HT1080 (cell line): ENCODE data around the gene LILRB4. TPM values are rescaled to one million over a fixed set of nuclear protein-coding genes. Genes with fewer than 3 reads are reported as not detected.
"Not testable (repeated sequence)": the region's sequence is repeated elsewhere in the genome, so short reads cannot be mapped to it uniquely, and the experiment has no call there.

Experiments used
- DNase-seq: peaks from one replicate; pipeline ENCODE4 v3.0.0-alpha.2; 2015; ENCODE audit warnings: low read depth
- polyA plus RNA-seq, 2 experiments: library from polyadenylated mRNA; depleted of rRNA; stranded (reverse); fragments of >200 nt; gene quantifications; 2 replicates each; pipeline ENCODE4 v1.2.3, GENCODE V29; 2015
- total RNA-seq: library from RNA; depleted of rRNA; stranded (reverse); fragments of >200 nt; shearing (Covaris generic); gene quantifications from 2 replicates; pipeline ENCODE4 v1.2.3, GENCODE V29; 2014; rRNA removed

Gene LILRB4
- total RNA-seq = not detected in 2 replicates
- polyA plus RNA-seq (2015; cell fraction: cytosol; rRNA removed) = not detected in 2 replicates
- polyA plus RNA-seq (2015; cell fraction: nucleus; rRNA removed) = 0.11 TPM in 1 of 2 replicates, not detected in the other

DNA sequence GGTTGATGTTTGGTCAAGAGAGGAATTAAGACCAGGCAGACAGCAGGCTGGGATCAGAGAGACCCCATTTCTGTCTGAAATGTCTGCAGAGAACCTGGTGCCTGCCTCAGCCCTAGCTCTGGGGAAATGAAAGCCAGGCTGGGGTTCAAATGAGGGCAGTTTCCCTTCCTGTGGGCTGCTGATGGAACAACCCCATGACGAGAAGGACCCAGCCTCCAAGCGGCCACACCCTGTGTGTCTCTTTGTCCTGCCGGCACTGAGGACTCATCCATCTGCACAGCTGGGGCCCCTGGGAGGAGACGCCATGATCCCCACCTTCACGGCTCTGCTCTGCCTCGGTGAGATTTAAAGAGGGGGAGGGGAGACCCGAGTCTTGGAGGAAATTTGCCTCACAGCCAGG lies at the start of gene LILRB4:
LILRB4 (plus strand) TSS at position 256 of the 400 bp plus-strand sequence; CDS start at position 305, 49 bp downstream.
- DNase-seq = no peak

DNA sequence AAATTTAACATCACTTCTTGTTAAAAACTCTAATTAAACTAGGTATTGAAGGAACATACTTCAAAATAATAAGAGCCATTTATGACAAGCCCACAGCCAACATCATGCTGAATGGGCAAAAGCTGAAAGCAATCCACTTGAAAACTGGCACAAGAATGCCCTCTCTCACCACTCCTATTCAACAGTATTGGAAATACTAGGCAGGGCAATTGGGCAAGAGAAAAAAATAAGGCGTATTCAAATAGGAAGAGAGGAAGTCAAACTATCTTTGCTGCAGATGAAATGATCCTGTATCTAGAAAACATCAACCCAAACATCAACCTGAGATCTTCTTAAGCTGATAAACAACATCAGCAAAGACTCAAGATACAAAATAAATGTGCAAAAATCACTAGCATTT lies 48.1 kb upstream of the LILRB4 start:
- DNase-seq = no peak

DNA sequence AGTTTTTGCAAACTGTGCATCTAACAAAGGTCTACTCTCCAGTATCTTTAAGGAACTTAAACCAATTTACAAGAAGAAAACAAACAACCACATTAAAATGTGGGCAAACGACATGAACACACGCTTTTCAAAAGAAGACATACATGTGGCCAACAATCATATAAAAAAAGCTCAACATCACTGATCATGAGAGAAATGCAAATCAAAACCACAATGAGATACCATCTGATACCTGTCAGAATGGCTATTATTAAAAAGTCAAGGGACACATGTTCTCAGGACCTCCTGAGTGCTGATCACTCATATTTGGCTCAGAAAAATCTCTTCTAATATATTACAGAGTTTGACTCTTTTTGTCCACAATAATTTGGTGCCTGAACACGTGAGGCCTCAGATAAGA lies 46.7 kb upstream of the LILRB4 start:
- no peak for DNase-seq

DNA sequence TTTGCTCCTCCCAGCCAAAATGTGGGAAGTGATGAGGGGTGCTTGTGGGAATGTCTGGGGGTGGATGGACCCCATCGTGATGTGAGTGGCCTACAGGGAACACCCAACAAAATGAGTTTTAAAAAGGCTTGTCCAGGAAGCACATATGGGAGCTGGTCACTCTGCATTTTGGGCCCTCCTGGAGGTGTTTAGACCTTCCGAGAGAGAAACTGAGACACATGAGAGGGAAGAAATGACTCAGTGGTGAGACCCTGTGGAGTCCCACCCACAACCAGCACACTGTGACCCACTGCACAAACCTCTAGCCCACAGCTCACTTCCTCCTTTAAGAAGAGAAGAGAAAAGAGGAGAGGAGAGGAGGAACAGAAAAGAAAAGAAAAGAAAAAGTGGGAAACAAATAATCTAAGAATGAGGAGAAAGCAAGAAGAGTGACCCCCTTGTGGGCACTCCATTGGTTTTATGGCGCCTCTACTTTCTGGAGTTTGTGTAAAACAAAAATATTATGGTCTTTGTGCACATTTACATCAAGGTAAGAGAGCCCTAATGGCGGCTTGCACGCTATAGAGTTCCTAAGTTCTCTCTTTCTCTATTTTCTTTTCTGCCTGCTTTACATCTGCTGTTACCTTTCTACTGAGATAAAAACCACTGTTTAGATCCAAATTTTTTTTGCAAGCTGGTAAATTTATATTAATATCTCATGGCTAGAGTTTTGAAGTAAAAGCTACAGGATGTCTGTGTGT lies 45.8 kb upstream of the LILRB4 start:
- no peak for DNase-seq

DNA sequence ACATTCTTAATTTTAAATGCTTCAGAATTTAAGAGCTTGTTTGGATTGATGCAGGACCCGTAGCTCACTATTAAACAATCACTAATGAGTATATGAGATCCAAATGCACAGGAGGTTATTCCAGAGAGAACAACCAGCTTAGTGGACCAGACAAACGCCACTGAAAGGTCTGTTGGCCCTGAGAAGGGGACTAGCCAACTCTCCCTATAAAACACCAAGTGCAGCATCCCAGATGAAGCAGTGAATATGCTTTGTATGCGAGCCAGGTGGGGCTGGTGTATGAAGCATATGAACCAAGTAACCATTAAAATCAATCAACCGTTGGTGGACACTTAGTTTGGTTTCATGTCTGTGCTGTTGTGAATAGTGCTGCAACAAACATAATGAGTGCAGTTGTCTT lies 42.3 kb upstream of the LILRB4 start:
- no peak for DNase-seq

DNA sequence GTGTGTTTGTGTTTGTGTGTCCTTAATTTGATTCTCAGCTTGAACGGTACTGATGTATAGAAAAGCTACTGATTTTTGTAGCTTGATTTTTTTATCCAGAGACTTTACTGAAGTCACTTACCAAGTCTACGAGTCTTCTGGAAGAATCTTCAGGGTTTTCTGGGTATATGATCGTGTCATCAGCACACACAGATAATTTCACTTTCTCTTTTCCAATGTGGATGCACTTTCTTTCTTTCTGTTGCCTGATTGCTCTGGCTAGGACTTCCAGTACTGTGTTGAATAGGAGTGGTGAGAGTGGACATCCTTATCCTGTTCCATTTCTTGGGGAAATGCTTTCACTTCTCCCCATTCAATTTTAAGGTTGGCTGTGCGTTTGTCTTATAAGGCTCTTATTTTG lies 40.4 kb upstream of the LILRB4 start:
- no peak for DNase-seq

DNA sequence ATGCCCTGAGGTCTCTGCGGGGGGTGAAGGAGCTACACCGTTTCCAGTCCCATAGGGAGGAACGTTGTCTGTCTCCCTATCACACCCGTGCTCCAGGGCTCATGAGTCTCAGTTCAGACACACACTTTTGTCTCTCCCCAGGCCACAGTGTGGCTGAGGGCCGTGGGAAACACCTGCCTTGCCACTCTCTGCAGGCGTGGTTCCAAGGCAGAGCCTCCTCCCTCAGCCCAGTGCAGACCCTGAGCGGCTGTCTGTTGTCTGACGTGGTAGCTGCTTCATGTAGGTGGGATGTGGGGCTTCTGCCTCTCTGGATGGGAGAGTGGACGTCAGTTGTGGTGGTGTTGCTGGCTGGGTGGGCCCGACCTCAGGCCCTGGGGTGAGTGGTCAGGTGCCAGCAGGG lies 38.6 kb upstream of the LILRB4 start:
- not testable (repeated sequence) for DNase-seq

DNA sequence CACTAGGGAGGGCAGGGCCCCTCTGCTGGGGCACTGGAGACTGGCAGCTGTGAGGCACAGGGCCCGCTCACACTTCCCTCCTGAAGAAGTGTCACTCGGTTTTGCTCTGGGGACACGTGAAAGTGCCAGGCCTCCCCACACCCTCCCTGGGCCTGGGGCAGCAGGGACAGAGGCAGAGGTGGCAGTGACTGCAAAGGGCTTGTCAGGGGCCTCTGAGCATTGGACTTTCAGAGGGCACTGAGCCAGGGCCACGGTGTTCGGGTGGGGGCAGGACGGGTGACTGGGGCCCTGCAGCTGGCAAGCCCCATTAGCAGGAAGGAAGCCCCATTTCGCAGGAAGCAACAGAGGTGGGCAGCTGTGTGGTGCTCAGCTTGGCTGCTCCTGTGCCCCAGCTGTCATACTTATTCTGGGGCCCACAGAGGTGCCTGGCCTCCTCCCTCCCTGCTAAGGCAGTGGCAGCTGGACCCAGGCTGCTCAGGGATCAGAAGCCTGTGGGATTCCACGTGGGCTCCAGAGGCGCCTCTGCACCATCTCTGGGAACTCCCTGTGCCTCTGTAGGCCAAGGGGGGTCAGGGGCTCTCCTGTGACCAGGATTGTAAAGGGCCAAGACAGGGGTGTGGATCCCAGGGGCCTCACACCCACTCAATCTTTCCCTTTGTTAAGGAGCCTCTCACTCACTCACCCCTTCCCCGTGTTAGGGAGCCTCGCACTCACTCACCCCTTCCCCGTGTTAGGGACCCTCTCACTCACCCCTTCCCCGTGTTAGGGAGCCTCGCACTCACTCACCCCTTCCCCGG lies 37.7 kb upstream of the LILRB4 start:
- not testable (repeated sequence) for DNase-seq

DNA sequence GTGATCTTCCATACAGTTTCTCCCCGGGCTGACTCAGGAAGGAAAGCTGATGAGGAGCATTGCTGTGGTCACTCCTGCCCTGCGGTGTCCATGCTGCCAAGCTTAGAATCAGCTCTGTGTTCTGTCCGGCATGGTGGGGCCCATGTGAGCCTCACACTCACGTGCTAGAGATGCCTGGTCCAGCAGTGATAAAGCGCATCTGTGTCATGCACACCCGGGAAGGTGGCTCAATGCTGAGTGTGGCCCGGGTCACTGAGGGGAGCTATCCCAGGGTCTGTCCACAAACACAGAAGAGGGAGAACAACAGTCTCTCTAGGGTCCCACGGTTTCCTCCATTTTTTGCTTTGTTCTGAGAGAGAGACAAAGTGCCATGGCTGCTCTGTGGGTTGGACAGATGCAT lies 36.0 kb upstream of the LILRB4 start:
- DNase-seq = no peak

DNA sequence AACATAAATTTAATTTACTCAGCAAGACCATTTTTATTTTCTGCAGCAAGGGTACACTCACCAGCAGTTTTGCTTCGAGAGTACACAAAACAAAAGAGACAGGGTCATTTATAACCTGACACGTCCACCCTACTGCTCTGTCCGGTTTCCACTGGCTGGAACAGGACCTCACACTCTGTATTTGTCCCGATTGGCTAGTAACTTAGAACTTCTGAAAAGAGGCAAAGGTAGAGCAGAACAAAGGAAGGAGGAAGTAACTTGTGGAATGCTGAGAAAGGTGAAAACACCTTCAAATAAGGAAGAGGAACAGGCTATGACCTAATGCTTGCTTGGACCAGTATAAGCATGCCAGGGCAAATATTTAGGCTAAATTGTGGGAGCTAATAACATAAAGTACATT lies 34.9 kb upstream of the LILRB4 start:
- DNase-seq = not testable (repeated sequence)

DNA sequence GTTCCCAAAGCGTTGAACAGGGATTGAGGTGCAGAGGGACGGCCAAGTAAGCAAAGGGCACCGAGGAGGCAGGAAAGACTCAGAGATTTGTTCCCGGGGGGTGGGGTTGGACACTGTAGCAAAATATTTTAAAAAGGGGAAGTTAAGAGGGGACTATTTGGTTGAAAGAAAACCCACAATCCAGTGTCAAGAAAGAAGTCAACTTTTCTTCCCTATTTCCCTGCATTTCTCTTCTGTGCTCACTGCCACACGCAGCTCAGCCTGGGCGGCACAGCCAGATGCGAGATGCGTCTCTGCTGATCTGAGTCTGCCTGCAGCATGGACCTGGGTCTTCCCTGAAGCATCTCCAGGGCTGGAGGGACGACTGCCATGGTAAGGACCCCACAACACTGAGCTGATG lies 32.5 kb upstream of the LILRB4 start, which contains the start of gene LILRB1:
LILRB1 (plus strand) TSS at position 223 of the 400 bp plus-strand sequence. CDS start 590 bp downstream, outside the sequence.
- DNase-seq = not testable (repeated sequence)

DNA sequence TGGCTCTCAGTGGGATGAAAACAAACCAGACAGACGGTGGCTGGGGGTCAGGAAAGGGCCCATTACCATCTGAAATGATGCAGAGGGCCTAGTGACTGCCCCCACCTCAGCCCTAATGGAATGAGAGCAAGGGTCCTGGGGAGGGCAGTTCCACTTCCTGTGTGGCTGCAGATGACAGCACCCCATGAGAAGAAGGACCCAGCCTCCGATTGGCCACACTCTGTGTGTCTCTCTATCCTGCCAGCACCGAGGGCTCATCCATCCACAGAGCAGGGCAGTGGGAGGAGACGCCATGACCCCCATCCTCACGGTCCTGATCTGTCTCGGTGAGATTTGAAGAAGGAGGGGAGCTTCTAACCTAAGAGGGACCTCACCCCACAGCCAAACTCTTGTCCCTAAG lies 32.0 kb upstream of the LILRB4 start:
- no peak for DNase-seq

DNA sequence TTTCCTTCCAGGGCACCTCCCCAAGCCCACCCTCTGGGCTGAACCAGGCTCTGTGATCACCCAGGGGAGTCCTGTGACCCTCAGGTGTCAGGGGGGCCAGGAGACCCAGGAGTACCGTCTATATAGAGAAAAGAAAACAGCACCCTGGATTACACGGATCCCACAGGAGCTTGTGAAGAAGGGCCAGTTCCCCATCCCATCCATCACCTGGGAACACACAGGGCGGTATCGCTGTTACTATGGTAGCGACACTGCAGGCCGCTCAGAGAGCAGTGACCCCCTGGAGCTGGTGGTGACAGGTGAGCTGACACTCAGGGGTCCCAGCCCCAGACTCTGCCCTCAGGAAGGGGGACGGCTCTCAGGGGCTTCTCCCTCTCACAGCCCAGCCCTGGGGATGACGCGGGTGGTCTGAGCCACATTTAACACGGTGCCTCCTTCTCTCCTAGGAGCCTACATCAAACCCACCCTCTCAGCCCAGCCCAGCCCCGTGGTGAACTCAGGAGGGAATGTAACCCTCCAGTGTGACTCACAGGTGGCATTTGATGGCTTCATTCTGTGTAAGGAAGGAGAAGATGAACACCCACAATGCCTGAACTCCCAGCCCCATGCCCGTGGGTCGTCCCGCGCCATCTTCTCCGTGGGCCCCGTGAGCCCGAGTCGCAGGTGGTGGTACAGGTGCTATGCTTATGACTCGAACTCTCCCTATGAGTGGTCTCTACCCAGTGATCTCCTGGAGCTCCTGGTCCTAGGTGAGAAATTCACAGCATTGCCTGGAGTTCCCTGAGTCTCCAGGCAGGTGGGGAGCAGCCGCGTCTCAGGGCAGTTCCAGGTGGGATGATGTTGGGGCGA lies 31.1 kb upstream of the LILRB4 start:
- DNase-seq = not testable (repeated sequence)

DNA sequence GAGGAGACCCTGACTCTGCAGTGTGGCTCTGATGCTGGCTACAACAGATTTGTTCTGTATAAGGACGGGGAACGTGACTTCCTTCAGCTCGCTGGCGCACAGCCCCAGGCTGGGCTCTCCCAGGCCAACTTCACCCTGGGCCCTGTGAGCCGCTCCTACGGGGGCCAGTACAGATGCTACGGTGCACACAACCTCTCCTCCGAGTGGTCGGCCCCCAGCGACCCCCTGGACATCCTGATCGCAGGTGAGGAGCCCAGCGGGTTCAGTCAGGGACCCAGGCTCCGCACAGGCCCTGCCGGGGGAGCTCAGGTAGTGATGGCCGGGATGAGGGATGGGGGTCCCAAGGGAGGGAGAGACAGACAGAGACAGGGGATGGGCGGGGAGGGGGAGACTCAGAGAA lies 30.3 kb upstream of the LILRB4 start:
- not testable (repeated sequence) for DNase-seq

DNA sequence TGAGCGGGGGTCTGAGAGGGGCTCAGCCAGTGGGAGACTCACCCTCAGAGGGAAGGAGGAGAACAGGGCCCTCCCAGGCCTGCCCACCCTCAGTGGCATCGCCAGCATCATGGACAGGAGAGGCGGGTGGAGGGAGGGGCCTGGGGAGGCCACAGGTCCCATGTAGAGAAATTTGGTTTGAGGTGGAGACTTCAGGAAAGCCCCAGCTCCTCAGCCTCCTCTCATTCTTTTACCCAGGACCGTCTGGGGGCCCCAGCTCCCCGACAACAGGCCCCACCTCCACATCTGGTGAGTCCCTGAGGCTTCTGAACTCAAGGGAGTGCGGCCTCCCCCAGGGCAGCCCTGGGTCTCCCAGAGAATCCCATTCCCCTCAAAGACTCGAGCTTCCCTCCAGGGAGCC lies 29.4 kb upstream of the LILRB4 start:
- DNase-seq = no peak

DNA sequence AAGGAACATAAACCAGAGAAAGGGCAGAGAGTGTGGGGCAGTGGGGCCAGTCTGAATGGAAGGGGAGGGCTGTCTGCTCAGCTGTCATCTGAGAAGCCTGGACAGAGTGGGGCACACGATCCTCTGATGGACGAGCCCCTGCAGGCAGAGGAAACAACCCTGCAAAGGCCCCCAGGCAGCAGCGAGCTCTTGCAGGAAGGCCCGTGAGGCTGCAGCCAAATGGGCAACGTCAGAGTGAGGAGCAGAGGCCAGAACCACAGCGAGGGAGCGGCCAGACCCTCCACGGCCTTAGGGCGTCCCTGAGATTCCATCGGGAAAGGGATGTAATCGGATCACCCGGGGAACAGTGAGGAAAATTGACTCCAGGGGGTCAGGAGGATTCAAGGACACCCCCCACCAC lies 26.7 kb upstream of the LILRB4 start:
- not testable (repeated sequence) for DNase-seq

DNA sequence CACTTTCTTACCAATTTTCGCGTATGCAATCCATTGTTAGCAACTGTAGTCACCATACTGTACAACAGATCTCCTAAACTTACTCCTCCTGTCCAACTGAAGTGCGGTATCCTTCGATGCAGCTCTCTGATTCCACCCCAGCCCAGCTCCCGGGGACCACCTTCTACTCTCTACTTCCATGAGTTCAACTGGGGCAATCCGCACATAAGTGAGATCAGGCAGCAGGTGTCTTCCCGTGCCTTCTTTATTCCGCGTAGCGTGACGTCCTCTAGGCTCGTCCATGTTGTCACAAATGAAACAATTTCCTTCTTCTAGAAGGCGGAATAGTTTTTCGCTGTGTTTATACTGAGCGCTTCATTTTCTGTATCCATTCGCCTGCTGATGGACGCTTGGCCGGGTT lies 24.1 kb upstream of the LILRB4 start:
- no peak for DNase-seq

DNA sequence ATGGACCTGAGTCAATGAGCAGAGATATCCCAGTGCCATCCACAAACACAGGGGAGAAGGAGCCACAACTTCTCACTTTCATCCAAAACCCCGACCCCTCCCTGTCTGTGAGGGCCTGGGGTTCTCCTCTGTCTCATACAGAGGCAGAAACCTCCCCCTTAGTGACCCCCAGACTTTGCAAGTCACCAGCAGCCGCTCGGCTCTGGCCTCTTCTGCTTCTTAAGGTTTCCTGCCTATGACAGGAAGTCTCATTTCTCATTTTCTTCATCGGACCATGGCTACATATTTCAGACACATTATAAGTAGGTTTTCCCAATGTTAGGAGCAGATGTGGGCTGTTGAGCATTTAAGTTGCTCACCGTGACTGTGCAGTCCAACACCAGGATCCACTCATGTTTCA lies 19.8 kb upstream of the LILRB4 start:
- not testable (repeated sequence) for DNase-seq

DNA sequence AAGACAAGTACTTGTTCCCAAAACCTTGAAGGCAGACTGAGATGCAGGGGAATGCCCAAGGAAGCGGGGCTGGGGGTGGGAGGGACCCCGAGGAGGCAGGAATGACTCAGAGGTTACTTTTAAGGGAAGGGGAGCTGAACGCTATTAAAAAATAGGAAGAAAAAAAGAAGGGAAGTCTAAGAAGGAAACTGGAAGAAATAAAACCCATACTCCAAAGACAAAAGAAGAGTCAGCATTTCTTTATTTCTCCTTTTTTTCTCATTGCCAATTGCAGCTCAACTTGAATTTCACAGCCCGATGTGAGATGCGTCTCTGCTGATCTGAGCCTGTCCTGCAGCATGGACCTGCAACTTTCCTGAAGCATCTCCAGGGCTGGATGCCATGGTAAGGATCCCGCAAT lies 19.2 kb upstream of the LILRB4 start:
- DNase-seq = not testable (repeated sequence)

DNA sequence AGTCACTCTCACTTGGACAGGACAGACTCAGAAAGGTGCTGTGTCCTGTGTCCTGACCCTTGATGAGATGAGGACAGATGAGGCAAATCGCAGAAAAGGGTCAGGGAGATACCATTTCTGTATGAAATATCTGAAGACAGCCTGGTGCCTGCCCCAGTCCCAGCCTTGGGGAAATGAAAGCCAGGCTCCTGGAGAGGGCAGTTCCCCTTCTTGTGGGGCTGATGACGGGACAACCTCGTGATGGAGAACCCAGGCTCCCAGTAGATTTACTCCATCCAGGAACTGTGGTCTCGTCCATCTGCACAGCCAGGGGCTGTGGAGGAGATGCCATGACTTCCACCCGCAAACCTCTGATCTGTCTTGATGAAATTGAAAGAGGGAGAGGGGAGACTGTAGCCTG lies 18.7 kb upstream of the LILRB4 start:
- no peak for DNase-seq

DNA sequence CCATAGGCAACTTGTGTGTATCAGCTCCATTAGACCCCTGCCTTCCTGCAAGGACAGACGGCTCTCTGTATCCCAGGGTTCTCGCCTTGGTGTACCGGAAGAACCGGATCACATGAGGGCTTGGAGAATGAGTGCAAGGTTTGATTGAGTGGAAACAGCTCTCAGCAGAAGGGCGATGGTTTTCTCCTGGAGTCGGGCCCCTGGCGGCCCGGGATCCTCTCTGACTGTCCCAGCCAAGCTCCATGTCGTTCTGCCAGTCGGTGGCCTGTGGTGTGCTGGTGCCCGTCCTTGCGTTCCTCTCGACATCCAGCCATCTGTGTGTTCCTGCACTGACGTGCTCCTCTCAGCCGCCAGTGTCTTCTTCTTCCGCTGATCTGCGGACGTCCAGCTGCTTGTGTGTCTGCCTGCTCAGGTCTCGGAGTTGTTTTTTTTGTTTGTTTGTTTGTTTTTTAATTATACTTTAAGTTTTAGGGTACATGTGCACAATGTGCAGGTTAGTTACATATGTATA lies 16.4 kb upstream of the LILRB4 start:
- no peak for DNase-seq
